HepG2 (cell line): ENCODE results near the gene MAP3K14. TPM values are rescaled to one million over a fixed set of nuclear protein-coding genes. Genes with fewer than 3 reads are reported as not detected.

Source experiments
- ATAC-seq: fragments of 200-7000 bp; cut with Tn5 transposase; 3 replicates; pipeline ENCODE4 v1.9.1; 2020; ENCODE audit warnings: mild to moderate bottlenecking, moderate library complexity
- BruUV-seq: library from RNA; stranded (reverse); fragments of 400-500 nt; replicated peaks from 2 replicates; lab custom pipeline; 2021; lab: Mats Ljungman, UMichigan
- CTCF ChIA-PET: fragments of 300-600 bp; formaldehyde crosslinking; extraction: SDS; loops from one replicate; lab custom pipeline; 2021; ENCODE audit warnings: low total read pairs, inconsistent platforms, low intra/inter-chr PET ratio; lab: Yijun Ruan, JAX
- POLR2A ChIA-PET: fragments of 350-600 bp; sonication (Branson Sonifier 250); formaldehyde crosslinking; loops from one replicate; lab custom pipeline; 2020; ENCODE audit warnings: antibody characterized with exemption, inconsistent platforms; lab: Yijun Ruan, JAX
- DNase-seq: peaks from one replicate; pipeline ENCODE4 v3.0.0-alpha.2; 2015; ENCODE audit warnings: low spot score
- FAIRE-seq: peaks from 3 replicates; lab custom pipeline; 2011; peaks lifted over from hg19 to GRCh38; lab: Jason Lieb, UNC
- H2AFZ ChIP-seq: one replicate; pipeline ENCODE4 v1.6.1; 2011; ENCODE audit warnings: low read length, inconsistent platforms
- H3K27ac ChIP-seq: fragments of 300-600 bp; 3 replicates; pipeline ENCODE4 v1.8.0; 2011; ENCODE audit warnings: mixed run types, mild to moderate bottlenecking, mixed read lengths, low read length, inconsistent platforms; ENCODE audit not compliant: insufficient read depth; ENCODE audit errors: extremely low read length
- H3K27me3 ChIP-seq, 2 experiments: fragments of 200-600 bp in 1 of 2; 2 replicates in 1 of 2; 3 replicates in 1 of 2; pipeline versions ENCODE4 v1.6.0 to v1.8.0; 2011; ENCODE audit warnings: low read length in 2 of 2, mild to moderate bottlenecking in 2 of 2, moderate library complexity in 2 of 2, inconsistent platforms in 1 of 2; ENCODE audit not compliant: insufficient read depth in 2 of 2, control insufficient read depth in 1 of 2
- H3K36me3 ChIP-seq, 2 experiments: fragments of 200-600 bp in 1 of 2; replicated peaks in 1 of 2; 2 replicates in 1 of 2; 3 replicates in 1 of 2; pipeline versions ENCODE4 v1.5.1 to v1.8.0; 2011; ENCODE audit warnings: low read length in 2 of 2, inconsistent platforms in 1 of 2; ENCODE audit not compliant: insufficient read depth in 2 of 2, control insufficient read depth in 1 of 2
- H3K4me1 ChIP-seq: 2 replicates; pipeline ENCODE4 v1.5.1; 2012; ENCODE audit warnings: low read length, inconsistent platforms; ENCODE audit not compliant: insufficient read depth
- H3K4me2 ChIP-seq: 2 replicates; pipeline ENCODE4 v1.6.0; 2011; ENCODE audit warnings: low read depth, low read length, inconsistent platforms
- H3K4me3 ChIP-seq, 3 experiments: fragments of 200-600 bp in 1 of 3; sonication (generic), shearing (Covaris generic) in 1 of 3; replicated peaks in 1 of 3; 2 replicates each; pipeline ENCODE4 v1.5.1; 2011 to 2016; ENCODE audit warnings: low read length in 3 of 3, inconsistent platforms in 2 of 3, low read depth in 2 of 3, mild to moderate bottlenecking in 2 of 3, control low read depth in 1 of 3, mixed read lengths in 1 of 3; ENCODE audit not compliant: insufficient read depth in 1 of 3
- H3K79me2 ChIP-seq: one replicate; pipeline ENCODE4 v1.6.1; 2011; ENCODE audit warnings: low read length, inconsistent platforms; ENCODE audit not compliant: insufficient read depth
- H3K9ac ChIP-seq: 2 replicates; pipeline ENCODE4 v1.6.0; 2011; ENCODE audit warnings: mild to moderate bottlenecking, low read depth, low read length, inconsistent platforms; ENCODE audit not compliant: insufficient read depth
- H3K9me3 ChIP-seq: 2 replicates; pipeline ENCODE4 v1.5.1; 2012; ENCODE audit warnings: mild to moderate bottlenecking, low read length
- H4K20me1 ChIP-seq: 2 replicates; pipeline ENCODE4 v1.6.0; 2011; ENCODE audit warnings: inconsistent platforms, mild to moderate bottlenecking, low read length, moderate library complexity; ENCODE audit not compliant: insufficient read depth
- ATF2 ChIP-seq: sonication (generic); formaldehyde crosslinking; IDR thresholded peaks from 2 replicates; pipeline ENCODE4 v1.4.0; 2020; ENCODE audit warnings: missing genetic modification reagents
- BRCA1 ChIP-seq: sonication (generic); formaldehyde crosslinking; IDR thresholded peaks from 2 replicates; pipeline ENCODE4 v1.4.0; 2020; ENCODE audit warnings: missing genetic modification reagents
- BRD4 ChIP-seq: sonication (generic); formaldehyde crosslinking; IDR thresholded peaks from 2 replicates; pipeline ENCODE4 v1.4.0; 2020; ENCODE audit warnings: missing genetic modification reagents
- CBX2 ChIP-seq, 2 experiments: fragments of 200-600 bp in 1 of 2; sonication (generic); formaldehyde crosslinking in 1 of 2; IDR thresholded peaks; 2 replicates each; pipeline versions ENCODE4 v1.7.0 to v1.8.1; 2018 to 2022; ENCODE audit warnings: low read depth in 2 of 2, low read length in 1 of 2, mild to moderate bottlenecking in 1 of 2, missing genetic modification reagents in 1 of 2
- EEA1 ChIP-seq: sonication (generic); formaldehyde crosslinking; IDR thresholded peaks from 2 replicates; pipeline ENCODE4 v1.5.1; 2020; ENCODE audit warnings: mild to moderate bottlenecking, missing genetic modification reagents, borderline replicate concordance
- HNF1B ChIP-seq: sonication (generic); formaldehyde crosslinking; IDR thresholded peaks from 2 replicates; pipeline ENCODE4 v1.5.1; 2020; ENCODE audit warnings: mild to moderate bottlenecking, moderate library complexity, missing genetic modification reagents
- HNF4A ChIP-seq: sonication (generic); formaldehyde crosslinking; IDR thresholded peaks from 2 replicates; pipeline ENCODE4 v1.4.0; 2020; ENCODE audit warnings: missing genetic modification reagents
- HOXA7 ChIP-seq: sonication (generic); formaldehyde crosslinking; IDR thresholded peaks from 2 replicates; pipeline ENCODE4 v1.8.1; 2022; ENCODE audit warnings: mild to moderate bottlenecking, missing genetic modification reagents, moderate library complexity
- MAF1 ChIP-seq: sonication (generic); formaldehyde crosslinking; IDR thresholded peaks from 2 replicates; pipeline ENCODE4 v1.5.0; 2020; ENCODE audit warnings: missing genetic modification reagents, borderline replicate concordance
- PTBP1 ChIP-seq: fragments of 200-400 bp; formaldehyde crosslinking; IDR thresholded peaks from 2 replicates; pipeline ENCODE4 v1.6.1; 2018; ENCODE audit warnings: low read length, low read depth; ENCODE audit not compliant: poor library complexity, severe bottlenecking
- SALL1 ChIP-seq: sonication (generic); formaldehyde crosslinking; IDR thresholded peaks from 2 replicates; pipeline ENCODE4 v1.8.0; 2022; ENCODE audit warnings: mild to moderate bottlenecking, missing genetic modification reagents
- SNAPC2 ChIP-seq: sonication (generic); formaldehyde crosslinking; IDR thresholded peaks from 2 replicates; pipeline ENCODE4 v1.8.1; 2022; ENCODE audit warnings: mild to moderate bottlenecking, missing genetic modification reagents
- TP53 ChIP-seq: sonication (generic); formaldehyde crosslinking; conservative IDR thresholded peaks from 2 replicates; pipeline ENCODE4 v1.4.0; 2020; ENCODE audit warnings: missing genetic modification reagents
- USF2 ChIP-seq, 2 experiments: sonication (generic) in 1 of 2; formaldehyde crosslinking in 1 of 2; IDR thresholded peaks; 2 replicates each; pipeline versions ENCODE4 v1.5.1 to v1.6.1; 2011 to 2020; ENCODE audit warnings: borderline replicate concordance in 1 of 2, low read depth in 1 of 2, low read length in 1 of 2, mild to moderate bottlenecking in 1 of 2, missing genetic modification reagents in 1 of 2, moderate library complexity in 1 of 2
- ZBTB8A ChIP-seq: sonication (generic); formaldehyde crosslinking; IDR thresholded peaks from 2 replicates; pipeline ENCODE4 v1.4.0; 2020; ENCODE audit warnings: mild to moderate bottlenecking, low read depth, missing genetic modification reagents, borderline replicate concordance
- ZMYM4 ChIP-seq: sonication (generic); formaldehyde crosslinking; IDR thresholded peaks from 2 replicates; pipeline ENCODE4 v1.8.1; 2023; ENCODE audit warnings: mild to moderate bottlenecking, missing genetic modification reagents
- ZNF468 ChIP-seq: sonication (generic); formaldehyde crosslinking; IDR thresholded peaks from 2 replicates; pipeline ENCODE4 v1.8.0; 2022; ENCODE audit warnings: mild to moderate bottlenecking, moderate library complexity, missing genetic modification reagents
- WGBS: methylation state at CpG from one replicate; pipeline ENCODE4 v1.1.6; 2017; ENCODE audit warnings: low lambda C conversion rate; 5-methylcytosine and 5-hydroxymethylcytosine counted together
- in situ Hi-C: cut with HindIII; loops from 2 replicates; pipeline ENCODE4 v1.10.0; 2017; ENCODE audit warnings: low pct_unique_long_range_greater_than_20kb; ENCODE audit not compliant: extremely low pct_ligation_motif_present
- intact Hi-C: fragments of 100-400 bp; cut with micrococcal nuclease; formaldehyde crosslinking; loops from one replicate; pipeline ENCODE4 v1.10.0; 2022; ENCODE audit not compliant: unreplicated experiment
- polyA plus RNA-seq, 8 experiments: library from polyadenylated mRNA; depleted of rRNA in 3 of 8; stranded (reverse) in 7 of 8; unstranded in 1 of 8; fragments of >200 nt; fragmentation: Illumina TruSeq in 4 of 8; extraction: Trizol in 4 of 8; gene quantifications; 2 replicates each; pipeline versions ENCODE4 v1.2.1 to v1.2.3, GENCODE V29; 2011 to 2016; ENCODE audit warnings: low read depth in 4 of 8, missing spikeins in 1 of 8, mixed read lengths in 1 of 8; ENCODE audit not compliant: insufficient read depth in 1 of 8
- total RNA-seq, 5 experiments: library from RNA; depleted of rRNA; stranded (reverse); fragments of >200 nt; fragmentation: Illumina TruSeq; extraction: Trizol; gene quantifications; 2 replicates each; pipeline ENCODE4 v1.2.3, GENCODE V29; 2016; ENCODE audit warnings: low read depth in 1 of 5

Gene MAP3K14
- total and polyA plus RNA-seq, 2 of the 13 experiments (the other 11 are each of a cell fraction or from before 2014, with no cell fraction given): 2.6 TPM

- BruUV-seq: no TSS peak
- Histone ChIP-seq H3K9me3 (no peaks in the 10 kb centered on the region), H3K36me3 (no peaks in the 10 kb centered on the region), H3K27me3 (no peaks in the 10 kb centered on the region), H3K79me2 (peaks cover 31% of the 10 kb centered on the region), H3K4me2 (no peak overlapping the region), H3K9ac (no peak overlapping the region), H4K20me1 (no peaks in the 10 kb centered on the region), H3K4me1 (peaks cover 6% of the 10 kb centered on the region), H3K27ac (no peak overlapping the region), H2AFZ (no peak overlapping the region), H3K4me3 (no peak overlapping the region)
- FAIRE-seq (no peak), ATAC-seq (no peak), DNase-seq (no peak)
- POLR2A ChIA-PET: interaction anchor here (2.3 kb wide), 1 partner anchor 14 kb away, joined by 6 read pairs; the partner anchor contains the start of gene MAP3K14
- intact Hi-C loops: no loop called here
- CTCF ChIA-PET: no interaction called here
- 97% methylated on average over 10 of the region's 10 CpGs for WGBS
- TF ChIP-seq SALL1 (CRISPR knock-in tag) (no peak), TP53 (no peak), BRD4 (CRISPR knock-in tag) (no peak), EEA1 (CRISPR knock-in tag) (no peak), CBX2 (IDR thresholded peaks at IDR 0.05; ENCODE audit: low read depth, low read length) (no peak), CBX2 (CRISPR knock-in tag; IDR thresholded peaks at IDR 0.05; ENCODE audit: low read depth) (no peak), ATF2 (CRISPR knock-in tag) (no peak), ZNF468 (CRISPR knock-in tag) (no peak), ZBTB8A (no peak), HNF1B (CRISPR knock-in tag) (no peak), HNF4A (no peak), SNAPC2 (no peak), ZMYM4 (no peak), MAF1 (CRISPR knock-in tag) (no peak), BRCA1 (CRISPR knock-in tag) (no peak), PTBP1 (no peak), USF2 (IDR thresholded peaks at IDR 0.05; ENCODE audit: low read depth, low read length) (no peak), USF2 (CRISPR knock-in tag; IDR thresholded peaks at IDR 0.05; ENCODE audit: borderline replicate concordance) (no peak), HOXA7 (no peak)
- in situ Hi-C loops: no loop called here
Measured at GRCh38 chr17:45302649-45303173, 14.1 kb downstream of the MAP3K14 start.
